Activated CD4-positive, alpha-beta T cell treated with anti-CD3 and anti-CD28 coated beads, Interleukin-2, amount 50 U/mL, for 1 hour (primary cell): ENCODE data around the gene WWC1.
A peak's percentile ranks its signal among the peaks of the same experiment; 100 is the strongest.

Experiments
- DNase-seq: peaks from one replicate; pipeline ENCODE4 v3.0.0-alpha.2; 2020

Gene WWC1

GRCh38 chr5:168365581-168366081, 74.2 kb downstream of the WWC1 start:
- DNase-seq, result no peak

GRCh38 chr5:168366116-168366515, 74.7 kb downstream of the WWC1 start:
- no peak for DNase-seq

- DNase-seq, result no peak
Measured at GRCh38 chr5:168368854-168369253, 77.4 kb downstream of the WWC1 start.

GRCh38 chr5:168370831-168371230, 79.4 kb downstream of the WWC1 start:
- DNase-seq, result no peak

GRCh38 chr5:168372356-168372946, 81.0 kb downstream of the WWC1 start:
- DNase-seq, result no peak

- no peak for DNase-seq
Measured at GRCh38 chr5:168374532-168374931, 83.1 kb downstream of the WWC1 start.

GRCh38 chr5:168375214-168375613, 83.8 kb downstream of the WWC1 start:
- DNase-seq, result no peak

- no peak for DNase-seq
Measured at GRCh38 chr5:168377525-168377924, 86.1 kb downstream of the WWC1 start.

GRCh38 chr5:168378741-168379140, 87.3 kb downstream of the WWC1 start:
- no peak for DNase-seq

- no peak for DNase-seq
Measured at GRCh38 chr5:168382421-168382820, 91.0 kb downstream of the WWC1 start.

- no peak for DNase-seq
Measured at GRCh38 chr5:168390491-168390890, 99.0 kb downstream of the WWC1 start.

- no peak for DNase-seq
Measured at GRCh38 chr5:168393773-168394172, 102.3 kb downstream of the WWC1 start.

GRCh38 chr5:168400429-168401220, 109.2 kb downstream of the WWC1 start:
- DNase-seq, result no peak

- no peak for DNase-seq
Measured at GRCh38 chr5:168401226-168401625, 109.8 kb downstream of the WWC1 start.

- DNase-seq, result no peak
Measured at GRCh38 chr5:168401880-168402279, 110.4 kb downstream of the WWC1 start.

GRCh38 chr5:168404365-168404764, 112.9 kb downstream of the WWC1 start:
- DNase-seq, result no peak

GRCh38 chr5:168407211-168407610, 115.8 kb downstream of the WWC1 start:
- no peak for DNase-seq

- no peak for DNase-seq
Measured at GRCh38 chr5:168408561-168409305, 117.3 kb downstream of the WWC1 start.

GRCh38 chr5:168409591-168410458, 118.4 kb downstream of the WWC1 start:
- DNase-seq, result peak; percentile 4

GRCh38 chr5:168411871-168412270, 120.4 kb downstream of the WWC1 start:
- no peak for DNase-seq

GRCh38 chr5:168413062-168413461, 121.6 kb downstream of the WWC1 start:
- DNase-seq, result no peak

GRCh38 chr5:168413596-168413995, 122.2 kb downstream of the WWC1 start:
- no peak for DNase-seq

GRCh38 chr5:168415401-168415800, 124.0 kb downstream of the WWC1 start:
- DNase-seq, result no peak
